GM18507 (cell line): Measurements from ENCODE around the gene CHST4.
"Not testable (repeated sequence)": the region's sequence is repeated elsewhere in the genome, so short reads cannot be mapped to it uniquely, and the experiment has no call there.

Experiments used
- DNase-seq: peaks from one replicate; pipeline ENCODE4 v3.0.0; 2011; ENCODE audit warnings: low read depth; ENCODE audit not compliant: insufficient read length; ENCODE audit errors: extremely low spot score
- FAIRE-seq: peaks from 2 replicates; lab custom pipeline; 2011; peaks lifted over from hg19 to GRCh38; lab: Jason Lieb, UNC

The CHST4 gene

GRCh38 chr16:71565812-71566700 lies 39.8 kb downstream of the CHST4 start:
- DNase-seq (no peak), FAIRE-seq (no peak)

GRCh38 chr16:71567931-71568330 lies 41.7 kb downstream of the CHST4 start:
- DNase-seq (no peak), FAIRE-seq (no peak)

GRCh38 chr16:71568551-71568950 lies 42.3 kb downstream of the CHST4 start:
- DNase-seq (no peak), FAIRE-seq (no peak)

- no peak for FAIRE-seq
- DNase-seq, result no peak
Observed at GRCh38 chr16:71569621-71570020, 43.4 kb downstream of the CHST4 start.

GRCh38 chr16:71570144-71570543 lies 43.9 kb downstream of the CHST4 start:
- DNase-seq (no peak), FAIRE-seq (no peak)

- no peak for FAIRE-seq
- DNase-seq, result no peak
Observed at GRCh38 chr16:71572497-71573116, 46.4 kb downstream of the CHST4 start.

GRCh38 chr16:71573387-71574094 lies 47.3 kb downstream of the CHST4 start:
- DNase-seq (no peak), FAIRE-seq (no peak)

- FAIRE-seq, result no peak
Observed at GRCh38 chr16:71574702-71575101, 48.5 kb downstream of the CHST4 start.

GRCh38 chr16:71576971-71577370 lies 50.7 kb downstream of the CHST4 start, which contains the start of gene TAT:
Gene TAT (minus strand): TSS chr16:71577092. CDS start chr16:71576415, 677 bp downstream.
- FAIRE-seq (no peak), DNase-seq (no peak)

More at GRCh38 chr16:71574702-71575101, 48.5 kb downstream of the CHST4 start:
- no peak for DNase-seq

- not testable (repeated sequence) for DNase-seq, FAIRE-seq
Observed at GRCh38 chr16:71582553-71582848, 56.3 kb downstream of the CHST4 start.

- no peak for FAIRE-seq
- DNase-seq, result no peak
Observed at GRCh38 chr16:71584543-71585317, 58.5 kb downstream of the CHST4 start.

- FAIRE-seq (no peak), DNase-seq (no peak)
Observed at GRCh38 chr16:71585318-71585703, 59.1 kb downstream of the CHST4 start.
